ENCODE results near the gene FGD5.

- no peak for TF ChIP-seq EZH2 (IDR thresholded peaks at IDR 0.05)
- TF ChIP-seq CTCF (IDR thresholded peaks at IDR 0.05) = no peak
These were observed 7.3 kb downstream of the FGD5 start for GRCh38 chr3:14826069-14826468.

Measured in neural progenitor cell (in vitro differentiated cells).